HG02798 (cell line): Measurements from ENCODE around the gene TMEM18.
"Not testable (repeated sequence)": the region's sequence is repeated elsewhere in the genome, so short reads cannot be mapped to it uniquely, and the experiment has no call there.

Experiments
- ATAC-seq: cut with Tn5 transposase; IDR thresholded peaks from one replicate; pipeline ENCODE4 v1.9.1; 2021; ENCODE audit warnings: mild to moderate bottlenecking; ENCODE audit not compliant: unreplicated experiment, poor library complexity

The TMEM18 gene

DNA sequence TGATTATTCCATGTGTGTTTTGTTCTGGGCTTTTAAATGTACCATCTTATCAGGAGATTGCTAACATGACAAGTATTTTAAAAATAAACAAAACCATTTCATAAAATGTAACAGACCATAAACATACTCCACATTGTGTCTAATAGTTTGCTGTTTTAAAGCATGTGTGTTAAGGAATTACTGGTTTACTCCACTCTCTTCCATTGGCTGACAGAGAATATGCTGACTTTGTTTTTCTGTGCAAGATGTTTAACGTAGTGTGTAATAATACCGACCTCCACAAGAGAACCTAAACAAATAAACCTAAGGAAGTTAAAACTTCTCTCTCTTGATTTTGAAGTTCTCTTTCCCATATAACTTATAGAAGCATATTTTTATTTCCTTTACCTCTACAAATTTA is 17.0 kb upstream of the TMEM18 start:
- no peak for ATAC-seq

DNA sequence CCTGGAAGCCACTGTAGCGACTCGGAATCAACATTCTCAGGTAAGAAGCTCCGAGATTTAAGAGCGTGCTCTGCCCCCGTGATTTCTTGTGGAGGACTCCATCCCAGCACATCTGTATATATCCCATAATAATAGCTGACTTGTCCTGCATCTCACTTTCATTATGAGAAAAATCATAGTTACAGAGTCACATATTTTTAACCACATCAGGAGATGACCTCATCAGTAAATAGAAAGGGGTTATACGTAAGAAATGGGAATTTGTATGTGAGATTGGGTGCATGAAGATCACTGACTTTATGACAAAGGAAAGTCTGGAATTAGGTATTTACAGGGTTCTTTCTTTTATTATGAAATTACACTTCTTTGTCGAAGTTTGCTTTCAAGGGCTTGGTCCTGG is 16.4 kb upstream of the TMEM18 start:
- ATAC-seq: no peak

DNA sequence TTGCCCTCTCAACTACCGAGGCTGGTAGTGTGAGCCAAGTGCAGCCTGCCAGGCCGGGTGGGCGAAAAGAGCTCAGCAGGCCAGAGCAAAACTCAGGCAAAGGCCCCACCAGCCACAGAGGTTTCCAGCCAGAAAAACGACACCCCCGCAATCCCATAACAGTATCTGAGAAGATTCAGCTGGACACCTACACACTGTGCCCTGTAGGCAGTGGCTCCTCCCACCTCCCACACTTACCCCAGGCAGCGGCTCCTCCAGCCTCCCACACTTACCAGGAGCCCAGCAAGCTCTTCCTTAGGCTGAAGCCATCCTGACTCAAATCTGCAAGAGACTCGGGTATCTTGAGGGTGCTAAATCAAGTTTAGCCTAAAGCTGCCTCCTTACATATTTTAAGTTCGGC is 15.6 kb upstream of the TMEM18 start:
- no peak for ATAC-seq

- ATAC-seq: no peak
Observed at GRCh38 chr2:691821-692761, 14.9 kb upstream of the TMEM18 start.

DNA sequence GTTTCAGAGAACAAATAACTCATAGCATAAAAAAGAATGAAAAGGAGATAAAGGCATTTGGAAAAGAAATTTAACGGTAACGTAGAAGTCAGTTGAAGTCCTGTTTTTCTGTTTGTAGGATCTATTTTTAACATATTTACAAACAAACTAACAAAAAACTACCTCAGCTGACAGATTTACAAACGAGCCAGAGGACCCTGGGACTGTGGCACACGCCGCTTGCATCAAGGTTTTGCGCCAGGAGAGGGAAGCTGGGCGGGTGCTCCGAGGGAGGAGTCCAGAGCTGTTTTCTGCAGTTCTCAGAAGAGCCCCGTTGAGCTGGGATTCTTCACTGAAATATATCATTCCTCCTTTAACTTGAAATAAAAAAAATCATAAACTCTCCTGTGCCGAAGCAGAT is 13.6 kb upstream of the TMEM18 start:
- ATAC-seq: no peak

DNA sequence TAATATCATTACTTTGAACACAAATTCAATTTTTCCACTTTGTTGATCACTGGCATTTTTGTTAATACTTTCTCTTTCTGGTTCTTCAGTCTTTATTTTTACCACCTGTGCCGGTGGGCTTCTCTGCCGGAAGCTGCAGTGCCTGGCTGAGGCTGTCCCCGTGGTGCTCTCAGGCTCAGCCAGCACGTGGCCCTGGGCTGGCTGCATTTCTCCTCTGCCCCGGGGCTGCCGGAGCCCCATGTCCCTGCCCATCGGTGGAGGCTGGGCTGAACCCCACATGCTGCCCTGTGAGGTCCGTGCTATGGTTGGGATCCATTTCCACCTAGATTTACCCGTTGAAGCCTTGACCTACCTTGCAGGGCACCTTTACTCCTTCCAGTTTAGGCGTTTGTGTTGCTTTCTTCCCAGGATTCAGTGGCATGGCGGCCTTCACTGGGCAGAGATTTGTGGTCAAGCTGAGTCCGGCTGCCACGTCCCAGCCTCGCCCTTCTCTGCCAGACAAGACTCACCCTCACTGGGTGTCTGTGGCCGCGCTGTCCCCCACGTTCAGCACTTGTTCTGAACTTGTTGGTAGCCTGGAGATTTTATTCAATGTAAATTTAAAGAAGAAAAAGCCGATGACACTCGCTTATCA is 12.8 kb upstream of the TMEM18 start:
- ATAC-seq: no peak

DNA sequence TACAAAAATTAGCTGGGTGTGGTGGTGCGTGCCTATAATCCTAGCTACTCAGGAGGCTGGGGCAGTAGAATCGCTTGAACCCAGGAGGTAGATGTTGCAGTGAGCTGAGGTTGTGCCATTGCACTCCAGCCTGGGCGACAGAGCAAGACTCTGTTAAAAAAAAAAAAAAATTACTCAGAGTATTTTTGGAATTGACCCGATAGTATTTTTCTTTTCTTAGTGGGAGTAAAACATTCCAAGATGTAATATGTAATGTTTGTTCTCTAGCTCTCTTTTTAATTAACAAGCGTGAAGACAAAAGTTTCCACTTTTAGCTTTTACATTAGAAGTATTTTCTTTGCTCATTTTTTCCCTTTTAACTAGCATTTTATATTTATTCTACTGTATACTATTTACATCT is 12.0 kb upstream of the TMEM18 start:
- ATAC-seq: no peak

DNA sequence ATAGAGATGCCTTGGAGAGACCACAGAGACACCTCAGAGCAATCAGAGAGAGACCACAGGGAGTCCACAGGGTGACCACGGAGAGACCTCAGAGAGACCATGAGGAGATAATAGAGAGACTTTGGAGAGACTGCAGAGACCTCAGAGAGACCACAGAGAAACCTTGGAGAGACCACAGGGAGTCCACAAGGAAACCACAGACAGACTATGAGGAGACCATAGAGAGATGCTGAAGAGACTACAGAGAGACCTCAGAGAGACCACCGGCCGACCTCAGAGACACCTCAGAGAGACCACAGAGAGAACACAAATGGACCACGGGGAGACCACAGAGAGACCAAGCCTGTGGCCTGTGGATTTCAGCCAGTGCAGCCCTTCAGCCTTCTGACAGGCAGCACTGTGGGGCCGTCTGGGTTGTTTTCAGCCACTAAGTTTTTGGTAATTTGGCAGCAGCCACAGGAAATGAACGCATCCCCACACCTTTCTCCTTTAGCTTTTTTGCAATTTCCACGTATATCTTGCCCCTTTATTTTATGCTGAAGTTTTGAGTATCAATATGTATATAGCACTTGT is 11.4 kb upstream of the TMEM18 start:
- no peak for ATAC-seq

DNA sequence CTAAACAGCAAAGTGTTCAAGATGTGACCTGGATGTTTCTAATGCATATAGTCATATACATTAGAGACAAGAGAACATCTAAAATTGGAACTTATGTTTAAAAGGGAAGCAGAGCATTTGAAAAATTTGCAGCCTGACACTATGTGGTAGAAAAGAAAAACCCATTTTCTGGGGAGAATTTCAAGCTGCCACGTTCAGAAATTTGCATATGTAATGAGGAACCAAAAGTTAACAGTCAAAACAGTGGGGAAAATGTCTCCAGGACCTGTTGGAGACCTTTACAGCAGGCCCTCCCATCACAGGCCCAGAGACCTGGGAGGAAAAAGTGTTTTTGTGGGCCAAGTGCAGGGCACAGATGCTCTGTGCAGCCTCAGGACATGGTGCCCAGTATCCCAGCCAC is 8.2 kb upstream of the TMEM18 start:
- no peak for ATAC-seq

GRCh38 chr2:684913-685312 is 7.7 kb upstream of the TMEM18 start:
- ATAC-seq: not testable (repeated sequence)

- ATAC-seq: no peak
Observed at GRCh38 chr2:682226-682625, 5.0 kb upstream of the TMEM18 start.

- ATAC-seq: no peak
Observed at GRCh38 chr2:681312-681711, 4.1 kb upstream of the TMEM18 start.

GRCh38 chr2:680496-680895 is 3.3 kb upstream of the TMEM18 start:
- ATAC-seq: no peak

- ATAC-seq: no peak
Observed at GRCh38 chr2:678964-679363, 1.8 kb upstream of the TMEM18 start.

DNA sequence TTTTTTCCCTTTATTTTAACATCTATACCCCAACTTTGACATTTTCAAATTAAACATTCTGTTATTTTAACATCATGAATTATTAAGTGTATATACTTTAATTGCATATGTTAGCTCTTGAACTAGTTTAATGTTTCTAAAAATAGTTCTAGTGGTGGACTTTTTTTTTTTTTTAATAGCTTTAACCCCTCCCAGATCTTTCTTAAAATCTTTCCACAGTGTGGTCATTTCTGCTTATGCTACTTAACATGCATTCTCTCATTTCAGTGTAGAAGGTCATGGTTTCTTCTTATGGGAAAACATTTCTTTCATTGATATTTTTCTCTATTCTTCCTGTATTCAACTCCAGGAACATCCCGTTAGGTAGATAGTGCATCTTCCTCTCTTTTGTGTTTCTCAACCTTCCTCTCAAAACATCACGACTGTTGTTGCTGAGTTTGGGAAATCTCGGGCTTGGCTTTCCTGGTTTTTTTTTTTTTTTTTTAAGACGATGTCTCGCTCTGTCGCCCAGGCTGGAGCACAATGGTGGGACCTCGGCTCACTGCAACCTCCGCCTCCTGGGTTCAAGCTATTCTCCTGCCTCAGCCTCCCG is 849 bp upstream of the TMEM18 start:
- ATAC-seq: no peak

DNA sequence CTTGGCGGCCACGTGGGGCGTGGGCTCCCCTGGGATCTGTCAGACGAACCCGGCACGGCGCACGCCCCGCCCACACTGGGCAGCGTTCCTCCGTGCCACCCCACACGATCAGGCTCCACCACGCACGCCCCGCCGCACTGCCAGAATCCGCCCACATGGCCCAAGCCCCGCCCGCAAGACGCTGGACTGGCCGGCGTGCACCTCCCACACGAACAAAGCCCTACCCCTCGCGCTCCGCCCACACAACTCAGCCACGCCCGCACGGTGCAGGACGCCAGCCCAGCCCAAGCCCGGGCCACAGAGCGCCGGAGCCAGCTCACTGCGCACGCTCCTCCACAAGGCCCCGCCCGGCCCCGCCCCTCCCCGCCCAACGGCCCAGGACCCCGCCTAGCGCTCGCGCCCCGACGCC is 555 bp downstream of the TMEM18 start:
- peak; percentile 80 for ATAC-seq

DNA sequence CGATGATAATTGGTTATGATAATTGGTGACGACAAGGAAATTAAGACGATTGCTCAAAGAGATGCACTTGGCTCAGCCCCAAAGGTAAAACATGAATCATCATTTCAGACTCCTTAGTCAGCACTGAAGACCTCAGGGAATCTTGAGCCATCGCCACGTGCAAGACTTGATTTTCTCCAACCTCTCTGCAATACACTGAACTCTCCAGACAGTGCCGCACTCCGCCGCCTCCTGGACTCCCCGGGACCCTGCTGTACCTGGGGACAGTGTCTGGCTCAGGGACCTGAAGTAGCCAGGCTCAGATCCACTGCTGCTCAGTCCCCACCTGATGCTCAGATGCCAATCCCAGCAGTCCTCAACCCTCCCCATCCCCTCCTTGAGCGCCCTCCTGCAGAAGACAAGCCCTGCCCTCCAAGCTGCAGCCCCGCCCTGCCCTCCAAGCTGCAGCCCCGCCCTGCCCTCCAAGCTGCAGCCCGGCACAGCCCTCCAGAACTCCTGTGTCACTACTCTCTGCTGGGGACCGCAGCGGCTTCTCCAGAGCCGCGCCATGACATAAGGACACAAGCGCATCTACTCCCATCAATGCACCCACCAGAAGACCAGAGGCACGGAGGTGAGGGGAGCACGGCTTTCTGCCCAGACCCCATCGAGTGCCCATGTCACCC is 1.1 kb downstream of the TMEM18 start:
- peak; percentile 25 for ATAC-seq

GRCh38 chr2:675460-675859 is 1.7 kb downstream of the TMEM18 start:
- ATAC-seq: no peak

- no peak for ATAC-seq
Observed at GRCh38 chr2:675051-675450, 2.2 kb downstream of the TMEM18 start.

DNA sequence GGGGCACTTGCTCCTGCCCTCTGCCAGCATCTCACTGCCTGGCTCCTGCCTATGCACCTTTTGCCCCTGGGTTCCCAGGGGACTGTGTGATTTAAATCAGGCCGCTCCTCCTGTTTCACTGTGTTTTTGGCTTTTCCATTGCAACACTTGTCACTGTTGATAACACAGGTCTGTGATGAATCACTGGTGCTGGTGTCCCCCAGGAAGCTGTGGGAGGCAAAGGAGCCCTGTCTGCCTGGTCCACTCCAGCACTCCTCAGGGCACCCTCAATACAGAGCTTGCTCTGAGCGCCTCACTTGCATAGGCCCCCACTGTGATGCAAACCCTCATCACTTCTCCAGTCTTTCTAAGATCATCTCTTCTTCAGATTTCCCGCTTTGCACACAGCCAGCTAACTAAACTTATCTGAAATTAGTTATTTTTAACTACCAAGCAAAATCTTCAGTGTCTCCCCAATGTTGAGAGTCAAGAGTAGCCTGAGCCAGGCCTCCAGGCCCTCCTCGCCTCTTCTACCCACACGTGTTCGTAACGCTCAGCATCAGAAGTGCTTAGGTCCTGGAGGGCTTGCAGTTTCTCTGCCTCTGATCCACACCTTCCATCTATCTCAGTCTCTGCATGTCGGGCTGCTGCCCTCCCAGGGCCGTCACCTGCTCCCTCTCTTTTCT is 2.8 kb downstream of the TMEM18 start:
- no peak for ATAC-seq
